Breast epithelium (tissue), 3 donors: ENCODE results near the gene ATAD2B.

ENCODE experiments used
- POLR2AphosphoS5 ChIP-seq, 3 donors: sonication (generic); formaldehyde crosslinking; IDR thresholded peaks; one replicate each; pipeline ENCODE4 v1.6.1; 2017; ENCODE audit warnings: antibody characterized with exemption in 3 of 3
- TF ChIP-seq, protein P1 (sequence below), 3 donors: fragments of 450-650 bp; IDR thresholded peaks; one replicate each; pipeline ENCODE4 v1.5.1; 2016 to 2017; ENCODE audit warnings: antibody characterized with exemption in 3 of 3, mild to moderate bottlenecking in 3 of 3, moderate library complexity in 3 of 3

DNA sequence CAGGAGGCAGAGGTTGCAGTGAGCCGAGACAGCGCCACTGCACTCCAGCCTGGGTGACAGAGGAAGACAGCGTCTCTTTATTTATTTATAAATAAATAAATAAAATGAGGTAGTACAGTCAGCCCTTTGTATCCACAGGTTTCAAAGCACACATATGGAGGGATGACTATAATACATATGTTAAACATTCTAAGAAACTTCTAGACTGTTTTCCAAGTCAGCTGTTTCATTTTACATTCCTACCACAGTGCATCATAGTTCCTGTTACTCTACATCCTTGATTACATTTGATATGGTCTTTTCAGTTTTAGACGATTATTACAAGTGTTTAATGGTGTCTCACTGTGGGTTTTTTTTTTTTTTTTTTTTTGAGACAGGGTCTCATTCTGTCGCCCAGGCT is 157.6 kb downstream of the ATAD2B start:
- TF ChIP-seq, protein P1, sequence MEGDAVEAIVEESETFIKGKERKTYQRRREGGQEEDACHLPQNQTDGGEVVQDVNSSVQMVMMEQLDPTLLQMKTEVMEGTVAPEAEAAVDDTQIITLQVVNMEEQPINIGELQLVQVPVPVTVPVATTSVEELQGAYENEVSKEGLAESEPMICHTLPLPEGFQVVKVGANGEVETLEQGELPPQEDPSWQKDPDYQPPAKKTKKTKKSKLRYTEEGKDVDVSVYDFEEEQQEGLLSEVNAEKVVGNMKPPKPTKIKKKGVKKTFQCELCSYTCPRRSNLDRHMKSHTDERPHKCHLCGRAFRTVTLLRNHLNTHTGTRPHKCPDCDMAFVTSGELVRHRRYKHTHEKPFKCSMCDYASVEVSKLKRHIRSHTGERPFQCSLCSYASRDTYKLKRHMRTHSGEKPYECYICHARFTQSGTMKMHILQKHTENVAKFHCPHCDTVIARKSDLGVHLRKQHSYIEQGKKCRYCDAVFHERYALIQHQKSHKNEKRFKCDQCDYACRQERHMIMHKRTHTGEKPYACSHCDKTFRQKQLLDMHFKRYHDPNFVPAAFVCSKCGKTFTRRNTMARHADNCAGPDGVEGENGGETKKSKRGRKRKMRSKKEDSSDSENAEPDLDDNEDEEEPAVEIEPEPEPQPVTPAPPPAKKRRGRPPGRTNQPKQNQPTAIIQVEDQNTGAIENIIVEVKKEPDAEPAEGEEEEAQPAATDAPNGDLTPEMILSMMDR (IDR thresholded peaks at IDR 0.05), result no peak
- TF ChIP-seq POLR2AphosphoS5 (IDR thresholded peaks at IDR 0.05), result no peak
